Measurements from ENCODE around the gene OR2T1.
"Not testable (repeated sequence)": the region's sequence is repeated elsewhere in the genome, so short reads cannot be mapped to it uniquely, and the experiment has no call there.

OR2T1 gene, protein sequence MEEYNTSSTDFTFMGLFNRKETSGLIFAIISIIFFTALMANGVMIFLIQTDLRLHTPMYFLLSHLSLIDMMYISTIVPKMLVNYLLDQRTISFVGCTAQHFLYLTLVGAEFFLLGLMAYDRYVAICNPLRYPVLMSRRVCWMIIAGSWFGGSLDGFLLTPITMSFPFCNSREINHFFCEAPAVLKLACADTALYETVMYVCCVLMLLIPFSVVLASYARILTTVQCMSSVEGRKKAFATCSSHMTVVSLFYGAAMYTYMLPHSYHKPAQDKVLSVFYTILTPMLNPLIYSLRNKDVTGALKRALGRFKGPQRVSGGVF

DNA sequence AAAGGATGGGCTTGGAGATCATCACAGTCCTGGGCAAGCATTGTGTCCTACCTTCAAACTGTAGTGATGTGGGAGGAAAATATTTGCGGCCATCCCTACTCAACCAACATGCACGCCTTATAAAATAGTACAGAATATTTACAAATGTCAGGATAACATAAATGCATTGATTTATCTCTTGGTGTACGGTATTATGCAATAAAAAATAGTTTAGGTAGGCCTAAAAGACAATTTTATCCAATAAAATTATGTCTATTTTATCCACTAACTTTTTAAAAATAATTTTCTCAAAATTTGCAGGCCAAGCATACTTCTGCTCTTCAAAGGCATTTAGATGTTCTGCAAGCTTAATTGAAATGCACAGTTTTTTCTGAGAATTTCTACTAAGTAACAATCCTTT lies at the start of gene OR2T1:
OR2T1 (plus strand) TSS at position 301 of the 400 bp plus-strand sequence. CDS start 3,100 bp downstream, outside the sequence.
- DNase-seq (ENCODE audit: low read depth in 2 of 2), result no peak

- no peak for DNase-seq (ENCODE audit: low read depth in 2 of 2)
These were observed 43.4 kb upstream of the OR2T1 start for GRCh38 chr1:248359415-248359814.

DNA sequence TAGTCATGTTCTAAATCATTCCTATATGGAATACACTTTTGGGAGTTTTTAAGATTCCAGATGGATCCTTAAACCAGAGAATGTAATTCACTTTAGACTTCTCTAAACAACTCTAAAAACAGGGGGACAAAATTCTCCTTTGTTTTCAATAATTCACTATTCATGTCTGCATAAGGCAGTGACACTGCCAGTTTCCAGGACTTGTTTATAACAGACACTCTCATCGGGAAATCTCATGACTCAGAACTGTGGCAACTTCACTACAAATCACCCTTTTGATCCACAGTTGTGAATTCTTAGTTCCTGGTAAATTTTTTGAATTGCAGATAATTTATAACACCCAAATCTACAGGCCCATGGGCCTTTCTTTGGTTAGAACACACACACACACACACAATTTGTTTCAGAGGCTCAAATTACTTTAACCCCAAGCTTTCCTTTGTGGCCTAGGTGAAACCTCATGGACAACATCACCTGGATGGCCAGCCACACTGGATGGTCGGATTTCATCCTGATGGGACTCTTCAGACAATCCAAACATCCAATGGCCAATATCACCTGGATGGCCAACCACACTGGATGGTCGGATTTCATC lies 41.6 kb upstream of the OR2T1 start, which contains the start of gene OR2T4:
OR2T4 (plus strand) TSS at position 545 of the 595 bp plus-strand sequence; CDS start at position 545, 0 bp downstream.
- no peak for DNase-seq (ENCODE audit: low read depth in 2 of 2)

GRCh38 chr1:248366609-248367008 lies 36.2 kb upstream of the OR2T1 start:
- no peak for DNase-seq (ENCODE audit: low read depth in 2 of 2)

DNA sequence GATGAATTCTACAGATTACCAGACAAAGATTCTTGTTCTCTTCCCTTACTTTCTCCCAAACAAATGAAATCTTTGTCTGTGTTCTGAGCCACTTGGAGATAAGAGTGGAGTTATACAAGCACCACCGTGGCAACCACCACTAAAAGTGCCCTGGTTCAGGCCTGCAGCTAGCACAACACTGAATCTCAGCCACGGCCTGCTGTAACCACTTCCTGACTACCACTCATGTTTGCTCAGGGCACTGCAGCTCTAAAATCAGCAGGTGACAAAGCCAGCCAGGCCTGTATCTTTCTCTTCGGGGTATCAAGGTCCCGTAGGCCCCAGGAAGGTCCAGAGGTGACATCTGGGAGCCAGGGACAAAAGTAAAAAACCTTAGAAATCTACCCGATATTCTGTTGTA lies 30.5 kb upstream of the OR2T1 start:
- no peak for DNase-seq (ENCODE audit: low read depth in 2 of 2)

- no peak for DNase-seq (ENCODE audit: low read depth in 2 of 2)
These were observed 29.1 kb upstream of the OR2T1 start for GRCh38 chr1:248373761-248374160.

- DNase-seq (ENCODE audit: low read depth in 2 of 2), result no peak
These were observed 27.4 kb upstream of the OR2T1 start, which contains the start of gene OR2T6 for GRCh38 chr1:248375446-248375845. OR2T6 (plus strand) TSS chr1:248375746; CDS start chr1:248387609, 11,863 bp downstream.

DNA sequence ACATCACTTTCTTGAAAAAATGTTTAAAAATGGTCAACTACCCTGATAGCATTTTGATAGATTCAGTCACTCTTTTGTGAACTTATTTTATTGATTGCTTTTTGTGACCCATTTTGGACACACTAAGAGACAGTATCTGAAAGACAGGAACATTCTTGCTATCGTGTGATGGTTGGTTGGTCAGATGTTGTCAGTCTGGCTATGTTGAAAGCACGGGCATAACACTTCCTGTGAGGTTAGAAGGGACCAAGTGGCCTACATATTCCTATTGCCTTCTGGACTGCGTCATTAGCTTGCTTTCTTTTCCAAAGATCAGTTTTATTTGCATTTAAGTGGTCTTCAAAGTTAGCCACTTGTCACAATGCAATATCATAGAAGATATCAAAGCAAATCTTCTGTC lies 25.9 kb upstream of the OR2T1 start:
- DNase-seq (ENCODE audit: low read depth in 2 of 2), result no peak

DNA sequence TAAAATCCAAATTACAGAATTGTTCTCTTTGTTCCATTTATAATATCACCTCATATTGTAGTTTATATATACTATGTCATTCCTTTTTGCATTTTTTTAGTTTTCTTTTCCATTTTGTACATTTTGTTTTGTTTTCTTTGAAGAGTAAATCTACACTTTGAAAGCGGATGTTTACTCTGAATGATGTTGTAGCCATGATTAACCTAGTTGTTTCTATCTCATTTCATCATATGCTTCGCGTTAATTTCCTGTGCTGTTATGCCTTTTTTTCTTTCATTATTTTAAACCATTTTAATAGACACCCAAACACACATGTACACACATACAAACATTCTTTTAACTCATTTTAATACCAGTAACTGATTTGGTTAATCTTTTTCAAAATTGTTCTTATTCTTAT lies 22.0 kb upstream of the OR2T1 start:
- no peak for DNase-seq (ENCODE audit: low read depth in 2 of 2)

DNA sequence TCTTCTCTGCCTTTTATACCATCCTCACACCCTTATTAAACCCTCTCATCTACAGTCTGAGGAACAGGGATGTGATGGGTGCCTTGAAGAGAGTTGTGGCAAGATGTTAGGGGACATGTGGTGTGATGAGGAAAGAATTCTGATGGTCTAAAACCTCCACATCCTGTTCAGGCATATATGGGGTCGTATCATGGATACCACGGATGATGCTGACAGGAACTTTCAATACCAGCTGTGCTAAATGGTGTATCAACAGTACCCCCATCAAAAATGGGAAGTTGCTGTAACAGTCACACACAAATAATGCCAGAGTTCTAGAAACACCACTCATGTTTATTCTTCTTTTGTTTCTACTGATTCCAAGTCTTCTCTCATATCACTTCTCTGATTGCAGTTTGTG lies 14.4 kb upstream of the OR2T1 start:
- no peak for DNase-seq (ENCODE audit: low read depth in 2 of 2)

DNA sequence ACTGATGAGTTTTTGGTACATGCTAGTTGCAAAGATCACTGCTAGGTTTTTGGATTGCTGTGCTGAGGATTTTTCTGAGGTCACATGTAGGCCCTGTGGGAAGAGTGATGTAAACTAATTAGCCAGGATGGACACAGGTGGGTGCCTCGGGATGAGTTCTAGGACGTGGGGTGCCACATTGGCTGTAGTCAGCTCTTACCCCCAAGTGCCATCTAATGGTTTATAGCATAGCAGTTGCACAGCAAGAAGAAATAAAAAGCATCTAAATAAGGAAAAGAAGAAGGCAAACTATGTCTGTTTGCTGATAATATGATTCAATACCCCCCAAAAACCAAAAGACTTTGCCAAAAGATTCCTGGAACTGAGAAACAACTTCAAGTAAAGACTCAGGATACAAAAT lies 9.8 kb upstream of the OR2T1 start:
- no peak for DNase-seq (ENCODE audit: low read depth in 2 of 2)

DNA sequence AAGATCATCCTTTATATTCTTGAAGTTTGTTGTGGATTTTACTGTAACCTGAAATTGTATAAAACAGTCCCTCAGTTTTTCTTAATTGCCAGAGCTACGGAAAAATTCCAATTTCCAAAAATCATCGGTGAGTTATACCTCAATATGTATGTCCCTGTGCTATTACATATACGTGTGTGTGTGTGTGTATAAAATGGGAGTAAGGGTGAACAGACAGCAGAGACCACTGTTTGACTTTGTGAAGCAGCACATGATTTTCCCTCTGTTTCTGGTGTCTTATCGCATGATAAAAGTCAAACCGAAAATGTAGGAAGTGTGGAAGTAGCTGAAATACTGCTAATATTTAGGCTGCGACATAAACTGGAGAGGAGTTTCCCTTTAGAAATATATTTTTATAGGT lies 1.2 kb downstream of the OR2T1 start:
- peak in 1 of 2 experiments; percentile 1 for DNase-seq (ENCODE audit: low read depth in 2 of 2)

DNA sequence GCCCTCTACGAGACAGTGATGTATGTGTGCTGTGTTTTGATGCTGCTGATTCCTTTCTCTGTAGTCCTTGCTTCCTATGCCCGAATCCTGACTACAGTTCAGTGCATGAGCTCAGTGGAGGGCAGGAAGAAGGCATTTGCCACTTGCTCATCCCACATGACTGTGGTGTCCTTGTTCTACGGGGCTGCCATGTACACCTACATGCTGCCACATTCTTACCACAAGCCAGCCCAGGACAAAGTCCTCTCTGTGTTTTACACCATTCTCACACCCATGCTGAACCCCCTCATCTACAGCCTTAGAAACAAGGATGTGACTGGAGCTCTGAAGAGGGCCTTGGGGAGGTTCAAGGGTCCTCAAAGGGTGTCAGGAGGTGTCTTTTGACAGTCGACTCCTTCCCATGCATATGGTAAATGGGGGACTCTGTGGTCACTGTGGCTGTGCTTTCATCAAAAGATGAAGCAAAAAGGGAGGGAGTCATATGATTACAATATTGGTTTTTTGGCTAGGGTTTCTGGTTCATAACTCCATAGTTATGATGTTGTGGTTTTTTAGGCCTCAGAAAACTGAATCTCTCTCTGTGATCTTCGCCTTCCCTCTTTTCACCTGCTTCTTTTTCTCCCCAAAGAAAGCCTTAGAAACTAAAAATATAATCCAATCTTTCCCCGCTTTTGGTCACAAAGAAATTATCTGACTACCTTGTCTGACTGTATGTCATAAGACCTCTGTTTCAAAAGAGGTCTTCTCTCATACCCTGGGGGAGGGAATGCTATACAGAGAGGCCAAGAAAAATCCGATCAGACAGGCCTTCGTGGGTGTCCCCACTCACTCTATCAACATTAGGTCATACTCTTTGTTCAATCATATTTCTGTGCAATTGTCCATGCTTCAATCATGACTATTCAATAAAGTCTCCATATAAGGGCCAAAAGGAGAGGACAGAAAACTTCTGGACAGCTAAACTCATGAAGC lies 4.2 kb downstream of the OR2T1 start:
- no peak for DNase-seq (ENCODE audit: low read depth in 2 of 2)

- DNase-seq (ENCODE audit: low read depth in 2 of 2), result no peak
These were observed 13.4 kb downstream of the OR2T1 start for GRCh38 chr1:248416226-248416625.

DNA sequence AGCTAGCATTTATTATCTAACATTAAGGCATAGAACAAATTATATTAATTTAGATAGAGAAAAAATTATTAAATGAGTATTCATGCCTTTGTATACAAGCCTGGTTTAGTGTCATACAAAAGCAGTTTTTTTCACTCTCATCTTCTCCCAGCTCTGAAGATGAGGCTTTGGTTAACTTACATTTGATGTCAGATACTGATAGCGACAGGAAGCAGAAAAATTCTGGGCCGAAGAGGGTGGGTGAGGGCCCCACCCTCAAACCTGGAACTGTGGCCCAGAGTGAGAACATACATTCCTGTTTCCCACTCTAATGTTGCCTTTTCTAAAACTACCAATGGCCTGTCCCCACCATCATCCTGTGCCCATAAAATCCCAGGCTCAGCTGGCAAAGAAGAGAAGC lies 15.0 kb downstream of the OR2T1 start:
- no peak for DNase-seq (ENCODE audit: low read depth in 2 of 2)

DNA sequence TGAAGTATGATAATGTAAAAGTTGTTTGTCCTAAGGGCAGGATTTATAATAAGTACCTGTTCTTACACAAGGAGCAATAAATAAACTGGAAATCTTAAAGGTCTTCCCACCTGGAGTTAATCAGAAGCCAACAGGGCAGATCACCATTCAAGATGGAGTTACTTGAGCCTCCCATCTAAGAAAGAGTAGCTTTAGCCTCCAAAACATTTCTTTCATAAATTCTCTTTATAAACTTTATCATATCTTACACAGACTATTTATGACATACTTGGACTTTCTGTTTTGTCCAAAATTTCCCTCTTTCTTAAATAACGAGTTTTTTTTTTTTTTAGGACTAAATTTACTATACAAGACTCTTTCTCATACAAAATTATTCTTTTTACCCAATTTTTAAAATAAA lies 18.5 kb downstream of the OR2T1 start:
- no peak for DNase-seq (ENCODE audit: low read depth in 2 of 2)

- not testable (repeated sequence) for DNase-seq (ENCODE audit: low read depth in 2 of 2)
These were observed 24.8 kb downstream of the OR2T1 start for GRCh38 chr1:248427526-248428191.

GRCh38 chr1:248428192-248428533 lies 25.3 kb downstream of the OR2T1 start:
- not testable (repeated sequence) for DNase-seq (ENCODE audit: low read depth in 2 of 2)

DNA sequence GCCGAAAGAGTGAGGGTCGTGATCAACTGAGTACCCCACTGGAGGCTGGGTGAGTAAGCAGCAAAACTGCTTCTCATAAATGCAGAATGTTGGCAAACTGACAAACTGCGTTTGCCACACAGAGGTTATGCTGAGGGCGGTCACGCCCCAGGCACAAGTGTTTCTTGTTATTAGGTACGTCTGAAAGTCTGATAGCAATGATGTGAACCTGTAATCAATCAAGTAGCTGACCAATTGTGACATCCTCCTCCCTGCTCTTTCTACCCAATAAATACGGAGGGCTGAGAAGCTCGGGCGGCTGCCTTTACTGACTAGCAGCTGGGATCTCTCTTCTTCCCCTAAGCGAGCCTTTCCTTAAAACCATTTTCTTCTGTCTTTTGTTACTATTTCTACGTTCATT lies 28.8 kb downstream of the OR2T1 start:
- not testable (repeated sequence) for DNase-seq (ENCODE audit: low read depth in 2 of 2)

GRCh38 chr1:248432201-248432600 lies 29.4 kb downstream of the OR2T1 start:
- not testable (repeated sequence) for DNase-seq (ENCODE audit: low read depth in 2 of 2)

GRCh38 chr1:248433811-248434415 lies 31.1 kb downstream of the OR2T1 start:
- DNase-seq (ENCODE audit: low read depth in 2 of 2), result not testable (repeated sequence)
